Measurements from ENCODE around the gene WASF3.
"Not testable (repeated sequence)": the region's sequence is repeated elsewhere in the genome, so short reads cannot be mapped to it uniquely, and the experiment has no call there.

The WASF3 gene

GRCh38 chr13:26616126-26616525 lies 58.6 kb downstream of the WASF3 start:
- DNase-seq, result no peak
- in situ Hi-C loops (cut with HindIII; ENCODE audit: low pct_ligation_motif_present, low pct_unique_long_range_greater_than_20kb, low sequenced_read_pairs), result no loop called here

- DNase-seq, result no peak
- in situ Hi-C loops (cut with HindIII; ENCODE audit: low pct_ligation_motif_present, low pct_unique_long_range_greater_than_20kb, low sequenced_read_pairs), result no loop called here
These were observed 61.2 kb downstream of the WASF3 start for GRCh38 chr13:26618726-26619125.

GRCh38 chr13:26619358-26619757 lies 61.9 kb downstream of the WASF3 start:
- DNase-seq, result no peak
- in situ Hi-C loops (cut with HindIII; ENCODE audit: low pct_ligation_motif_present, low pct_unique_long_range_greater_than_20kb, low sequenced_read_pairs), result no loop called here

DNA sequence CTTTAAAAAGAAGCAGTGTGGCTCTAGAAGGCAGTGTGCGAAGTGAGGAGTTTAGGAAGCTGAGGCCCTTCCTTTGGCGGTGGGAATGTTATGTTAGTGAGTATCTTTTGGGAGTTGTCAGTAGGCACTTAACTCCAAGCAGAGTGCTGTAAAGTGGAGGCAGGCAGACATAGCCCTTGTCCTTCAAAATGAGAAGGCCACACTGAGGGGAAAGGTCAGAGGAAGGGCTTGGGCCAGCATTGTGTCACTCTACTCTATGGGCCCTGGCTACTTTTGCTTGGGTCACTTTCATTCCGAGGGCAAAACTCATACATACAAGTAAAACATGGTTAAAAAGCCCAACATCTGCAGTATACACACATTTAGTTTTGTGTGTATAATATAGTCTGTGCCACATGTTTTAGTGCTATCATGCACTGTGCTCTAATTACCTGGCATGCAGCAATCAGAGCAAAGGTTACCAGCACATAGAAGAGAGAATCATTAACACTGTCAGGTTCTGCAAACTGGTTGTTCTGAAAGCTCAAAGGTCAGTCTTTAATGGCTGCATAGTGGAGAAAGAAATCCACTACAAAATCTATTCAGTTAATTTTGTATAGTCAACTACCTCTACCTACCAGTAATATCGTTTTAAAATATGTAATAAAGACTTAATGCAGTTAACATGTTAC lies 64.4 kb downstream of the WASF3 start:
- DNase-seq, result no peak
- in situ Hi-C loops (cut with HindIII; ENCODE audit: low pct_ligation_motif_present, low pct_unique_long_range_greater_than_20kb, low sequenced_read_pairs), result no loop called here

DNA sequence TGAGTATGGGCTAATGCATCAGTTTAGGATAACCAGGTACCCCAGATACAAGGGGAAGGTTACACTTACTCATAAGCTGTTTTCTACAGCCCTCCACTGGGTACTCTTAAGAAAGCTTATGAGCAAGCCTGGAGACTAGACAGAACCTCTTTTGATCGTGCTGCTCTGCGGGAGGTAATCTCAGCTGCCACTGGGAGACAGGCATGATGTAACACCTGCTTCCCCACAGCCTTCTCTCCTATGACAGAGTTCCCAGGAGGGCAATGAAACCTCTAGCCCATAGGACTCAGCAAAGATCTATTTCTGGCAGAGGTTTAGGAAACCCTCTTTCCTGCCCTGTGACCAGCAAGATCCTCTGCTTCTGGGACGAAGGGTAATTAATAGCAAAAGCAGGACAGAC lies 65.6 kb downstream of the WASF3 start:
- DNase-seq, result no peak
- in situ Hi-C loops (cut with HindIII; ENCODE audit: low pct_ligation_motif_present, low pct_unique_long_range_greater_than_20kb, low sequenced_read_pairs), result no loop called here

DNA sequence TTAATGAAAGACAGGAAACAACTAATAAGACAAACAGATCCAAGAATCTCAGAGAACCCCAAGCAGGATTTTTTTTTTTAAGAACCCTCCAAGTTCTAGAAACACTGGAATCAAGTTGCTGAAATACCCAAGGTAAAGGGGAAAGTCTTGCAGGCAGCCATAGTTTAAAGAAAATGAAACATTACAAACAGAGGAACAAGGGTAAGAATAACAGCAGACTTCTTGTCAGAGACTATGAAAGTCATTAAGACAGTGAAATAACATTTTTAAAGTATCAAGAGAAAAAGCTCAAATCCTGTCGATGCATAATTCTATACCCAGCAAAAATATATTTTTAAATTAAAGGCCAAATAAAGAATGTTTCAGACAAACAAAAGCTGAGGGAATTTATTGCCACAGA lies 67.1 kb downstream of the WASF3 start:
- DNase-seq, result no peak
- in situ Hi-C loops (cut with HindIII; ENCODE audit: low pct_ligation_motif_present, low pct_unique_long_range_greater_than_20kb, low sequenced_read_pairs), result no loop called here

GRCh38 chr13:26626271-26626670 lies 68.8 kb downstream of the WASF3 start:
- in situ Hi-C loops (cut with HindIII; ENCODE audit: low pct_ligation_motif_present, low pct_unique_long_range_greater_than_20kb, low sequenced_read_pairs), result no loop called here
- DNase-seq, result no peak

DNA sequence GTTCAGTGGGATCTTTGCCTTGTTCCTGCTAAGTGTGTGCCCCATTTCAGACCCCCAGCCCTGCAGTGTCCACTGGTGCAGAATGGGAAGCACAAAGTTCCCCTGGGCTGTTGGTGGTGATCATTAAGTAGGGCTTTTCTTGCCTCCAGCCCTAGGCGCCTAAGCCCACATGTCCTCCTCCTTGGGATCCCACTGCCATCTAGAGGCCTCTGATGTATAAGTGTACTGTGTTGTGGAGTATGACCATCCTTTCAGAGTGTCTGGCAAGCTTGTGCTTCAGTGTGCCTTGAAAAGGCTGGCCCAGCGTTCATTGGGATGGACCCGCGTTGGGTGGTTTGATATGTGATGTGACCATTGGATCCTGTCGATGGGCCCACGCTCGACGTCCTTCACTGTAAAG lies 71.2 kb downstream of the WASF3 start:
- DNase-seq, result peak; percentile 3
- in situ Hi-C loops (cut with HindIII; ENCODE audit: low pct_ligation_motif_present, low pct_unique_long_range_greater_than_20kb, low sequenced_read_pairs), result no loop called here

GRCh38 chr13:26629260-26629825 lies 71.9 kb downstream of the WASF3 start:
- in situ Hi-C loops (cut with HindIII; ENCODE audit: low pct_ligation_motif_present, low pct_unique_long_range_greater_than_20kb, low sequenced_read_pairs), result no loop called here
- no peak for DNase-seq

DNA sequence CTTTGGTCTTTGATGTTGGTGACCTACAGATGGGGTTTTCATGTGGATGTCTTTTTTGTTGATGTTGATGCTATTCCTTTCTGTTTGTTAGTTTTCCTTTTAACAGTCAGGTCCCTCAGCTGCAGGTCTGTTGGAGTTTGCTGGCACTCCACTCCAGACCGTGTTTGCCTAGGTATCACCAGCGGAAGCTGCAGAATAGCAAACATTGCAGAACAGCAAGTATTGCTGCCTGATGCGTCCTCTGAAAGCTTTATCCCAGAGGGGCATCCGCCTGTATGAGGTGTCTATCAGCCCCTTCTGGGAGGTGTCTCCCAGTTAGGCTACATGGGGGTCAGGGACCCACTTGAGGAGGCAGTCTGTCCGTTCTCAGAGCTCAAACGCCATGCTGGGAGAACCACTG lies 78.2 kb downstream of the WASF3 start:
- DNase-seq; in situ Hi-C loops (cut with HindIII; ENCODE audit: low pct_ligation_motif_present, low pct_unique_long_range_greater_than_20kb, low sequenced_read_pairs): not testable (repeated sequence)

GRCh38 chr13:26636073-26636472 lies 78.6 kb downstream of the WASF3 start:
- in situ Hi-C loops (cut with HindIII; ENCODE audit: low pct_ligation_motif_present, low pct_unique_long_range_greater_than_20kb, low sequenced_read_pairs); DNase-seq: not testable (repeated sequence)

DNA sequence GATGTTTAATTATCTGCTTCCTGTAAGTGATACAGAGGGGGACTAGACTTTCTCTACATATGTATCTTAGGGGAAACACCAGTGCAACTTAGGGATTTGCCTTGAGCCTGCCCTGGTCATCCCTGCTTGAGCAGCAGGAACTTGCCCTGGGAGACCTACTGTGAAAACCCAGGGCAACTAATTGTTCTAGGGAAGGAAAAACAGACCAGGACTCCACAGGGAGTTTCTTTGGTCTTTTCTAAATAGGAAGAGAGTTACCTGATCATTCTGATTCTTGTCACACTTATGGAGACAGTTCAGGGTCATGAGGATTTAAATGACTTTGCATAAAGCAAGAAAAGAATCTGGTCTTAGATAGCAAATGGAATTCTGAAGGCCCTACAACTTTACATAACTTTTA lies 89.1 kb downstream of the WASF3 start:
- DNase-seq, result no peak
- in situ Hi-C loops (cut with HindIII; ENCODE audit: low pct_ligation_motif_present, low pct_unique_long_range_greater_than_20kb, low sequenced_read_pairs), result no loop called here

DNA sequence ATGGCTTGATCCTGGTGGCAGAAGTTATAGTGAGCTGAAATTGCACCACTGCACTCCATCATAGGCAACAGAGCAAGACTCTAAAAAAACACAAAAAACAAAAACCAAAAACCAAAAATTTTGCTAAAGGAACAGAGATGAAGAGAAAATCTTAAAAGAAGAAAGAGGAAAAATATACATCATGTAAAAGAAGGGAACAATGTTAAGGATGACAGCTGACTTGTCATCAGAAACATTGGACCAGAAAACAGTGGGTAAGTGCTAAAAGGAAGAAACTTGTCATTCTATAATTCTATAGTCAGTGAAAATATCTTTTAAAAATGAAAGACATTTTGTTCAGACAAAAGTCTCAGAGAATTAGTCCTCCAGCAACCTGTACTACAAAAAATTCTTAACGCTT lies 93.8 kb downstream of the WASF3 start:
- in situ Hi-C loops (cut with HindIII; ENCODE audit: low pct_ligation_motif_present, low pct_unique_long_range_greater_than_20kb, low sequenced_read_pairs), result no loop called here
- DNase-seq, result no peak

- in situ Hi-C loops (cut with HindIII; ENCODE audit: low pct_ligation_motif_present, low pct_unique_long_range_greater_than_20kb, low sequenced_read_pairs), result no loop called here
- DNase-seq, result no peak
These were observed 95.8 kb downstream of the WASF3 start for GRCh38 chr13:26653310-26653709.

- DNase-seq, result no peak
- in situ Hi-C loops (cut with HindIII; ENCODE audit: low pct_ligation_motif_present, low pct_unique_long_range_greater_than_20kb, low sequenced_read_pairs), result no loop called here
These were observed 96.4 kb downstream of the WASF3 start for GRCh38 chr13:26653842-26654241.

DNA sequence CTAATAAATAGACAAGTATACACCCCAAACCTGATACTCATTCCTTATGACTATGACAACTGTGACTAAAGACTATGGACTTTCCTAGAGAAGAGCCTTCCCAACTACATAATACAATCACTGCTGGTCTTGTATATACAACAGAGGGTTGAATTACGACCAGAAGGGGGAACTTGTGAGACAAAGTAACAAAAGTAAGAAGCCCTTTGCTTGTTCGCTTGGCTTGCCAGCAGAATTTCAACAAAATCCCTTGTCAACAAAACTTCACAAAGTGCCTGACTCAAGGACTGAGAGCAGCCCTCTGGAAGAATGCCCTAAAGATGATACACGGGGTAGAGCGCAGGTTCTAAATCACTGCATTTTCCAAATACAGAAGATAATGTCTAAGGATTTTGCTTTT lies 99.4 kb downstream of the WASF3 start:
- in situ Hi-C loops (cut with HindIII; ENCODE audit: low pct_ligation_motif_present, low pct_unique_long_range_greater_than_20kb, low sequenced_read_pairs), result no loop called here
- DNase-seq, result no peak

GRCh38 chr13:26658448-26659385 lies 101.2 kb downstream of the WASF3 start:
- in situ Hi-C loops (cut with HindIII; ENCODE audit: low pct_ligation_motif_present, low pct_unique_long_range_greater_than_20kb, low sequenced_read_pairs), result no loop called here

GRCh38 chr13:26660185-26660584 lies 102.7 kb downstream of the WASF3 start:
- DNase-seq, result no peak
- in situ Hi-C loops (cut with HindIII; ENCODE audit: low pct_ligation_motif_present, low pct_unique_long_range_greater_than_20kb, low sequenced_read_pairs), result no loop called here

More at GRCh38 chr13:26658448-26659385, 101.2 kb downstream of the WASF3 start:
- DNase-seq, result no peak

- no peak for DNase-seq
- in situ Hi-C loops (cut with HindIII; ENCODE audit: low pct_ligation_motif_present, low pct_unique_long_range_greater_than_20kb, low sequenced_read_pairs), result no loop called here
These were observed 103.3 kb downstream of the WASF3 start for GRCh38 chr13:26660766-26661165.

Data from ACHN (cell line).